ENCODE measurements around the gene TP53I11. TPM values are rescaled to one million over a fixed set of nuclear protein-coding genes. Genes with fewer than 3 reads are reported as not detected.

Gene TP53I11
- total and polyA plus RNA-seq, 10 donors = 10.2 to 169 (median 96.2) TPM

DNA sequence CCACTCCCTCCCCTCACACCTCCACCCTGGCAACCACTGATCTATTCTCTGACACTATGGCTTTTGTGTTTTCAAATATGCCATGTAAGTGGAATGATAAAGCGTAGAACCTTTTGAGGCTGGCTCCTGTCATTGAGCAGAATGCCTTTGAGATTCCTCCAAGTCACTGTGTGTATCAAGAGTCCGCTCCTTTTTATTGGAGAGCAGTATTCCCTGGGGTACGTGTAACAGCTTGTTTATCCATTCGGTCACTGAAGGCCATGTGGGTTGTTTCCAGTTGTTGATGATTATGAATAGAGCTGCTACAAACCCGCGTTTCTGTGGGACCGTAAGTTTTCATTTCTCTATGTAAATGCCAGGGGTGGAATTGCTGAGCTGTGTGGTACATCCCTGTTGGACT lies 10.3 kb downstream of the TP53I11 start:
- WGBS, 5 donors = 71 to 80% (median 75%) methylated on average over 7 of the region's 7 CpGs
- DNase-seq = no peak
- TF ChIP-seq, protein P1, sequence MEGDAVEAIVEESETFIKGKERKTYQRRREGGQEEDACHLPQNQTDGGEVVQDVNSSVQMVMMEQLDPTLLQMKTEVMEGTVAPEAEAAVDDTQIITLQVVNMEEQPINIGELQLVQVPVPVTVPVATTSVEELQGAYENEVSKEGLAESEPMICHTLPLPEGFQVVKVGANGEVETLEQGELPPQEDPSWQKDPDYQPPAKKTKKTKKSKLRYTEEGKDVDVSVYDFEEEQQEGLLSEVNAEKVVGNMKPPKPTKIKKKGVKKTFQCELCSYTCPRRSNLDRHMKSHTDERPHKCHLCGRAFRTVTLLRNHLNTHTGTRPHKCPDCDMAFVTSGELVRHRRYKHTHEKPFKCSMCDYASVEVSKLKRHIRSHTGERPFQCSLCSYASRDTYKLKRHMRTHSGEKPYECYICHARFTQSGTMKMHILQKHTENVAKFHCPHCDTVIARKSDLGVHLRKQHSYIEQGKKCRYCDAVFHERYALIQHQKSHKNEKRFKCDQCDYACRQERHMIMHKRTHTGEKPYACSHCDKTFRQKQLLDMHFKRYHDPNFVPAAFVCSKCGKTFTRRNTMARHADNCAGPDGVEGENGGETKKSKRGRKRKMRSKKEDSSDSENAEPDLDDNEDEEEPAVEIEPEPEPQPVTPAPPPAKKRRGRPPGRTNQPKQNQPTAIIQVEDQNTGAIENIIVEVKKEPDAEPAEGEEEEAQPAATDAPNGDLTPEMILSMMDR (IDR thresholded peaks at IDR 0.05 in 8 of 11, conservative IDR thresholded peaks at IDR 0.05 in 3 of 11) = no peak
- TF ChIP-seq POLR2AphosphoS5 (IDR thresholded peaks at IDR 0.05) = no peak
- TF ChIP-seq POLR2A (IDR thresholded peaks at IDR 0.05) = no peak
- H3K27ac ChIP-seq = peak overlapping the region in 7 of 8 donors; percentile 63 to 94 (median 75)
- no peaks in the 10 kb centered on the region for H3K9me3 ChIP-seq
- H3K36me3 ChIP-seq = peaks cover 0 to 55% (median 11%) of the 10 kb centered on the region in 6 donors
- H3K4me3 ChIP-seq = no peak overlapping the region
- peaks cover 37 to 96% (median 85%) of the 10 kb centered on the region in 6 donors for H3K4me1 ChIP-seq
- intact Hi-C loops (cut with DNase I; ENCODE audit: low total_unique reads) = no loop called here
- H3K27me3 ChIP-seq (replicated peaks in 1 of 7) = no peaks in the 10 kb centered on the region

DNA sequence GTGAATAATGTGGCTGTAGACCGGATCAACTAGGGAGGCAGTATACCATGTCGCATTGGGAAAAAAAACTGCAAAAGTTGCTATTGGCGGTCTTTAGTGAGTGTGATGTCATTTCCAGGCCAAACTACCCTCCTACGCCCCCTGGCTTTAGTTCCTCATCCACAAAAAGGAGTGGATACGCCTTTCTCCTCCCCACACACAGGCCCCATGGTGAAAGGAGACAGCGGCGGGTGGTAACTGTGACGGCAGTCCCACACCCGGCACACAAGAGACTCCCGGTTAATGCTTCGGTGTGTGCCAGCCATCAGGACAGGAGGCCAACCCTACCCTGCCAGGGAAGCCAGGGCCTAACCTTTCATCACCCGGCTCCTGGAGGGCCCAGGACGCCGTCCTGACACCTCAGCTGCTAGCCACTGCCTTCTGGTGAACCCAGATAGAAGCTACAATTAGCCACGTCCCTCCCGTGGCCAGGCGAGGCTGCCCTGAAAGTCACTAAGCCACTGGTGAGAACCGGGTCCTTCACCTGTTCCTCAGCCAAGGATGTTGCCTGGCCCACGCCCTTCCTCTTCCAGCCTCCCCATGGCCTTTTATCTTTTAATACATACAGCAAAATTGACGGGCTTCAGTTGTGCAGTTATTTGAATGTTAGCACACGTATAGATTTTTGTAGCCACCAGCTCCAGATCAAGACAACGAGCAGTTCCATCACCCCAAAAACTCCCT lies 10.8 kb downstream of the TP53I11 start:
- WGBS, 5 donors = 47 to 58% (median 50%) methylated on average over 22 of the region's 22 CpGs
- TF ChIP-seq, protein P1 (IDR thresholded peaks at IDR 0.05 in 8 of 11, conservative IDR thresholded peaks at IDR 0.05 in 3 of 11) = peak in 8 of 11 experiments; percentile 22 to 58 (median 52)
- TF ChIP-seq POLR2A (IDR thresholded peaks at IDR 0.05) (no peak), POLR2AphosphoS5 (IDR thresholded peaks at IDR 0.05) (peak; percentile 54 to 68 (median 57))
- Histone ChIP-seq H3K27me3 (replicated peaks in 1 of 7) (no peaks in the 10 kb centered on the region), H3K9me3 (no peaks in the 10 kb centered on the region), H3K4me1 (peaks cover 31 to 90% (median 80%) of the 10 kb centered on the region in 6 donors), H3K36me3 (peaks cover 0 to 56% (median 16%) of the 10 kb centered on the region in 6 donors), H3K27ac (peak overlapping the region; percentile 19 to 94 (median 74)), H3K4me3 (no peak overlapping the region)
- intact Hi-C loops (cut with DNase I; ENCODE audit: low total_unique reads) = loop anchor here (5.0 kb wide), 1 partner anchor 162 kb away; no protein-coding TSS in a partner anchor
- no peak for DNase-seq

DNA sequence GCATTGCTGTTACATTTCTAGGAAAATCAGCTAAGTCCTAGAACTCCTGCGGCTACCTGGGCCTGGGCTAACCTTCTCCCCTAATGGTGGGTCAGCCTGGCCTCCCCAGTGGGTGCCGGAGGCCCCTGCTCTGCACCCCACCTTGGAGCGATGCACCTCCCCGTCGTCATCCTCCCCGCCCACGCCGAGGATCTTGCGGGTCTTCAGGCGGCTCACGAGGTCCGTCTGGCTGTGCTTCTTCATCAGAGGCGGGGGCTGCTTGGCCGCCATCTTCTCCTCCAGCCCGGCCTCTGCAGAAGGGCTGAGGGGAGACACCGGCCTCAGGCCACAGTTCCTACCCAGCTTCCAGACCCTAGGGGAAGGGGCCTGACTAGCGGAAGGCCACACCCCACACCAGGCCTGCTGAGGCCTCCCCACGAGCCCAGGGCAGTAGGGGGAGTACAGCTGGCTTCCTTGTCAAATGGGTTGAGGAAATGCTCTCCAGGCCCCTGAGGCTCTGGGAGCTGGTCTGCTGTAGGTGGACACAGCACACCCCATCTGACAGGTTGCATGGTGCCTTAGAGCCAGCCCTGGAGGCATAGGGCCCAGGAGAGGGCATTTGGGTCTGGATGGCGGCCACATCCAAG lies 12.5 kb downstream of the TP53I11 start:
- Histone ChIP-seq H3K4me3 (no peak overlapping the region), H3K4me1 (peaks cover 18 to 74% (median 63%) of the 10 kb centered on the region in 6 donors), H3K27ac (peak overlapping the region in 4 of 8 donors; percentile 72 to 94 (median 84)), H3K9me3 (no peaks in the 10 kb centered on the region), H3K36me3 (peaks cover 0 to 73% (median 25%) of the 10 kb centered on the region in 6 donors), H3K27me3 (replicated peaks in 1 of 7) (no peaks in the 10 kb centered on the region)
- TF ChIP-seq, protein P1 (IDR thresholded peaks at IDR 0.05 in 8 of 11, conservative IDR thresholded peaks at IDR 0.05 in 3 of 11) = no peak
- TF ChIP-seq POLR2A (IDR thresholded peaks at IDR 0.05) (no peak), POLR2AphosphoS5 (IDR thresholded peaks at IDR 0.05) (no peak)
- no peak for DNase-seq
- WGBS, 5 donors = 79 to 88% (median 86%) methylated on average over 9 to 19 of the region's 19 CpGs
- intact Hi-C loops (cut with DNase I; ENCODE audit: low total_unique reads) = loop anchor here (5.0 kb wide), 1 partner anchor 164 kb away; no protein-coding TSS in a partner anchor

All from spleen (tissue), 11 donors.